AG10803 (cell line): Measurements from ENCODE around the gene CDK14.

Source experiments
- DNase-seq: peaks from one replicate; pipeline ENCODE4 v3.0.0; 2010; ENCODE audit warnings: low read depth
- H3K4me3 ChIP-seq: 2 replicates; pipeline ENCODE4 v1.5.1; 2011; ENCODE audit warnings: mild to moderate bottlenecking, low read length, control low read depth
- TF ChIP-seq, protein P1 (sequence below): conservative IDR thresholded peaks from 2 replicates; pipeline ENCODE4 v1.5.1; 2011; ENCODE audit warnings: mild to moderate bottlenecking, low read length, control low read depth, inconsistent platforms

The CDK14 gene

DNA sequence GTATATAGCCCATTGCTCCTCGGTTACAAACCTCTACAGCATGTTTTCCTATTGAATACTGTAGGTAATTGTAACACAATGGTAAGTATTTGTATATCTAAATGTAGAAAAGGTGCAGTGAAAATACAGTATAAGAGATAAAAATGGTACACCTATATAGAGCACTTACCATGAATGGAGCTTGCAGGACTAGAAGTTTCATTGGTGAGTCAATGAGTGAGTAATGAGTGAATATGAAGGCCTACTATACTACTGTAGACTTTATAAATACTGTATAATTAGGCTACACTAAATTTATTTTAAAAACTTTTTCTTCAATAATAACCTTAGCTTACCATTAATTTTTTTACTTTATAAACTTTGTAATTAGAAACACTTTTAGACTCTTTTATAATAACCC, 239.7 kb downstream of the CDK14 start:
- TF ChIP-seq, protein P1, sequence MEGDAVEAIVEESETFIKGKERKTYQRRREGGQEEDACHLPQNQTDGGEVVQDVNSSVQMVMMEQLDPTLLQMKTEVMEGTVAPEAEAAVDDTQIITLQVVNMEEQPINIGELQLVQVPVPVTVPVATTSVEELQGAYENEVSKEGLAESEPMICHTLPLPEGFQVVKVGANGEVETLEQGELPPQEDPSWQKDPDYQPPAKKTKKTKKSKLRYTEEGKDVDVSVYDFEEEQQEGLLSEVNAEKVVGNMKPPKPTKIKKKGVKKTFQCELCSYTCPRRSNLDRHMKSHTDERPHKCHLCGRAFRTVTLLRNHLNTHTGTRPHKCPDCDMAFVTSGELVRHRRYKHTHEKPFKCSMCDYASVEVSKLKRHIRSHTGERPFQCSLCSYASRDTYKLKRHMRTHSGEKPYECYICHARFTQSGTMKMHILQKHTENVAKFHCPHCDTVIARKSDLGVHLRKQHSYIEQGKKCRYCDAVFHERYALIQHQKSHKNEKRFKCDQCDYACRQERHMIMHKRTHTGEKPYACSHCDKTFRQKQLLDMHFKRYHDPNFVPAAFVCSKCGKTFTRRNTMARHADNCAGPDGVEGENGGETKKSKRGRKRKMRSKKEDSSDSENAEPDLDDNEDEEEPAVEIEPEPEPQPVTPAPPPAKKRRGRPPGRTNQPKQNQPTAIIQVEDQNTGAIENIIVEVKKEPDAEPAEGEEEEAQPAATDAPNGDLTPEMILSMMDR, result no peak
- no peak overlapping the region for H3K4me3 ChIP-seq
- no peak for DNase-seq

DNA sequence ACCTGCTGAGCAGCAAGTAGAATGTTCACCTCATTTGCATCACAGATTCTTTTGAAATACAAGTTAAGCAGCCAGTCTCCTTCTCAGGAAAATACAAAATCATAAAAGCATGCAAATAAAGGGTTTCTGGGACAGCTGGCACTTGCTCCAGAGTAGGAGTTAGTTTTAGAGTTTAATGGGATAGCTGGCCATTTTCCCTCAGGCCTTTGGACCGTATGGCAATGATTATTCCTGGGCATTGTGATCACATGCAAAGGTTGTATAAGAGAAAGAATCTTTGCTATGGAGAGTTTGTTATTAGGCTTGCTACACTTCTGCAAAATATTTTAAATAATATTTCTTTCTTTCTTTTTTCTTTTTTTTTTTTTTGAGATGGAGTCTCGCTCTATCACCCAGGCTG, 240.8 kb downstream of the CDK14 start:
- H3K4me3 ChIP-seq, result no peak overlapping the region
- peak; percentile 72 for DNase-seq
- TF ChIP-seq, protein P1, result no peak

DNA sequence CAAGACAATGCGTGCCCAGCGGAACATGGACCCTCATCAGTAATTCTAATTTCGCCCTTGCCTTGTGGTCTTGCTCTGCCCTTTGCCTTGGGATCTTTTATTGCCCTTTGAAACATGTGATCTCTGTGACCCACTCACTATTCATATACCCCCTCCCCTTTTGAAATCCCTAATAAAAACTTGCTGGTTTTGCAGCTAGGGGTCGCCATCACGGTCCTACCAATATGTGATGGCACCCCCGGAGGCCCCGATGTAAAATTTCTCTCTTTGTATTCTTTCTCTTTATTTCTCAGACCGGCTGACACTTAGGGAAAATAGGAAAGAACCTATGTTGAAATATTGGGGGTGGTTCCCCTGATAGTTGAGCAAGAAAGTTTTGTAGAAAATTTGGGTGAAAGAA, 242.7 kb downstream of the CDK14 start:
- no peak overlapping the region for H3K4me3 ChIP-seq
- no peak for DNase-seq
- TF ChIP-seq, protein P1, result no peak

DNA sequence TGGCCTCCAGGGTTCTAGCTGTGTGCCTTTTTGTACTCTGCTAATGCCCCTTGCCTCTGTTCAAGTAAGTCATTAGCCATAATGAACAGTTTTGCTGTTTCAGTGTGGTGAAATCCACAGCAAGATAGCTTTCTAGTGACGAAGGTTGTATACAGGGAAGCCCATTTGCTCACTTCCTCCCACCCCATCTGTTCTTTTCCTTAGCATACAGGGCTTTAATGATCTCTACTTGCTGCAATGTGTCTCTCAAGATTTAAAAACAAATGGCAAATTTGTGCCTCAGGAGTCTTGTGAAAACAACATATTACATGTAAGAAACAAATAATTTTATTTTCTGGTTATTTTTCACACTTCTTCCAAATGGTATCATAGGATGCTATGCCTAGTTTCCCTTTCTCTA, 243.2 kb downstream of the CDK14 start:
- TF ChIP-seq, protein P1, result no peak
- H3K4me3 ChIP-seq, result no peak overlapping the region
- no peak for DNase-seq

DNA sequence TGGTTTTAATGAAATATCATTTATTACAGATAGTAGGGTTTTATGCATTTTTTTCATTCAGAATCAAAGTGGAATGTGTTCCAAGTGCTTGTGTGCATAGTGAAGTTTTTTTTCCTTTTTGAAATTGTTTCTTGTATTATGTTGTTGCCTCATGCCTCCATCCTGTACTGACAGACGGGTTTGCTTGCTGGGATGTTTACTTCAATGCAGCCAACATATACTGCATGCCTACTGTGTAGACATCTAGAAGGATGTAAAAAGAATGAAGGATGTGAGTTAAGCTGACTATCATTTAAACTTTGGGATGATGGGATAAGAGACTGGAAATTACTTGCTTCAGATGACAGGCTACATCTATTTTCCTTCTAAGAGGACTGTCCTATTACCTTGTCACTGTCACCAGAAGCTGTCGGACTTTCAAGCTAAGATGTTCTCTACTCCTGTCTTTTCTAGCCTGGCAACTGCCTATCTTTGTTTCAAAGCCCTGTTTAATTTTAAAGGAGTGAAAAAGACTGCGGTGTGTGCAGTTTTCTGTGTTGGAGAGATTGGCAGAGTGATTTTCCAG, 243.7 kb downstream of the CDK14 start:
- no peak overlapping the region for H3K4me3 ChIP-seq
- TF ChIP-seq, protein P1, result no peak
- DNase-seq, result no peak

DNA sequence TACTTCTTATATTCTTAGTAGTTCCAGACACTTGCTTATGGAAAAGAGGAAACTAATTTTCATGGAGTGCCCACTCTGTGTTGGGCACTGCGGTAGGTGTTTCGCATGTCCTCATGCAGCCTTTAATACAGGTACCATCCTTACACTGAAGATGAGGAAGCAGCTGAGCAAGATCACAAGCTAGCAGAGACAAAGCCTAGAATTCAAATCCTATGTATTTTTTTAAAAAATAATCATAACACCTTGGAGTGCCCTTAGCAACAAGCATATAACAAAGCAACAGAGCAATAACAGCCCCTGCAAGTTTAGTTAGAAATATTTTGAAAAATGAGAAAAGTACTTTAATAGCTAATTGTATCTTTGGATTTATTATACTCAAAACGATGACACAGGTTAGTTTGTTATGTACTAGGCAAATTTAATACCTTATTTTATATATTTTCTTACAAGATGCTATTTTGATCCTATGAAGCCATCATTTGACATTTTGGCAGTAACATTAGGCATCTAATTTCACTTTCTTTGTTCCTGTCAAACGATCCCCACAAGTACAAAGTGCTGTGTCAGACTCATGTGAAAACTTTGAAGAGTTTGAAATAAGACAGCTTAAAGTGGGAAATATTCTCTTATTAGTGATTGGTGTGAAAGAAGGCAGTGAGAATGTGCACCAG, 245.8 kb downstream of the CDK14 start:
- TF ChIP-seq, protein P1, result no peak

DNA sequence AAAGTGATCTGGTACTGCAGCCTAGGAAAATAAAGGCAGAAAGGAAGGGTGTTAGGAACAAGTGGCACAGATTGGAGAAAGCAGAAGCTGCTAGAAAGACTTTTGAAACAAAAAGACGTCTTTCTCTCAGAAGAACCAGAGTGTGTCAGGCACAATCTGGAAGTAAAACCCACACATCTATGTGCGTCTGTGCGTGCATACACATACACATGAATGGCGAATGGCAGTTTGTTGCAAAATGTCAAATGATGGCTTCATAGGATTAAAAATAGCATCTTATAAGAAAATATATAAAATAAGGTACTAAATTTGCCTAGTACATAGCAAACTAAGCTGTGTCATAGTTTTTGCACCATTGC, 246.3 kb downstream of the CDK14 start:
- H3K4me3 ChIP-seq, result no peak overlapping the region
- DNase-seq, result no peak
- TF ChIP-seq, protein P1, result no peak

More for the DNA sequence above, 245.8 kb downstream of the CDK14 start:
- no peak for DNase-seq
- no peak overlapping the region for H3K4me3 ChIP-seq
